ENCODE measurements around the gene PCDH9. TPM values are rescaled to one million over a fixed set of nuclear protein-coding genes. Genes with fewer than 3 reads are reported as not detected.

PCDH9 gene
- total and polyA plus RNA-seq, 2 of the 4 experiments (the other 2 are of a cell fraction), result 2.2 to 10.2 TPM

DNA sequence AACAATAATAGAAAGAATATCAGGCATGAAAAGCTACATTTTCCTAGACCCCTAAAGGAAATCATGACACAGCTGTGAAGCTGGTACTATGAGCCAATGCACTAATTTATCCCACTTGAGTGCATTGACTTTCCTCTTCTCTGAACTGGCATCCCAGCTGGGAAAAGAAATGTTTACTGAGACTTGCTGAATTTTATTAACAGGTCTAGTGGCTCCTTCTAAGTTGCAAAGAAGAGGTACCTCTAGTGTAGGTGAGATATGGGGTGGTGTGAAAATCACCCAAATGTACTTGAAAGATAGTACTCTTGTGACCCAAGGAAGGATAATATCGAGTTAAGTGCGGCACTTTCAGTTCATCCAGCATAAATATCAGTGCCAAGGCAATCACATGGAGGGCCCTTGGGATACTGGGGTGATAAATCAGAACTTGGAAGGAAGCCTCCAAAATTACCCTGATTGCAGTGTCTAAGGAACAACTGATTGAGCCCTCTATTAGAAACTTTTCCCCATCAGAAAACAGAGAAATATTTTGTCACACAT, 369.2 kb downstream of the PCDH9 start:
- no peak overlapping the region for H2AFZ ChIP-seq (replicated peaks; ENCODE audit: low read length, poor library complexity)
- intact Hi-C loops (cut with micrococcal nuclease), result no loop called here
- no peak for ATAC-seq (ENCODE audit: low read depth)
- no peak overlapping the region for H2BK120ac ChIP-seq (ENCODE audit: low read depth, low read length)
- WGBS, 2 experiments (ENCODE audit: extremely low coverage in 2 of 2, insufficient read length in 1 of 2), result no CpG with 5 or more reads among the region's 2 CpGs
- no peaks in the 10 kb centered on the region for H3K79me1 ChIP-seq (ENCODE audit: low read depth in 1 of 2, low read length in 2 of 2)
- H3K14ac ChIP-seq (replicated peaks; ENCODE audit: low read depth, low read length), result no peak overlapping the region
- dilution Hi-C loops (cut with HindIII; ENCODE audit: low sequenced_read_pairs, unreplicated experiment), result no loop called here
- H4K8ac ChIP-seq (ENCODE audit: low read depth in 2 of 2, low read length in 2 of 2), result no peak overlapping the region
- no peaks in the 10 kb centered on the region for H3K27me3 ChIP-seq (ENCODE audit: control insufficient read depth, insufficient read depth, low read length)
- H3K4ac ChIP-seq (ENCODE audit: low read depth, low read length), result no peak overlapping the region
- no peak overlapping the region for H4K91ac ChIP-seq (ENCODE audit: insufficient read depth, low read depth, low read length)
- H3K23ac ChIP-seq (ENCODE audit: low read depth, low read length), result no peak overlapping the region
- no peak overlapping the region for H3K9ac ChIP-seq (ENCODE audit: low read depth, low read length)
- H3K4me1 ChIP-seq (ENCODE audit: control insufficient read depth, insufficient read depth, low read length), result peaks cover 2% of the 10 kb centered on the region; the same call in 1 of the 2 replicates
- H4K20me1 ChIP-seq (ENCODE audit: insufficient read depth, low read length), result no peaks in the 10 kb centered on the region
- no peak overlapping the region for H3K18ac ChIP-seq (ENCODE audit: low read depth, low read length)
- no peak overlapping the region for H3K27ac ChIP-seq (ENCODE audit: insufficient read depth, low read length)
- no peak overlapping the region for H2AK5ac ChIP-seq (ENCODE audit: low read depth, low read length)
- no peak overlapping the region for H3K56ac ChIP-seq (ENCODE audit: extremely low read depth, insufficient read depth, low read length)
- no peak overlapping the region for H2BK20ac ChIP-seq (ENCODE audit: low read depth, low read length)
- H3K4me2 ChIP-seq (ENCODE audit: low read depth, low read length), result no peak overlapping the region
- DNase-seq, result no peak
- H3K9me1 ChIP-seq (ENCODE audit: insufficient read depth, low read length), result no peaks in the 10 kb centered on the region; the same call in 1 of the 2 replicates
- H4K5ac ChIP-seq (ENCODE audit: low read depth, low read length), result no peak overlapping the region
- no peak overlapping the region for H2AK9ac ChIP-seq (replicated peaks; ENCODE audit: low read depth, low read length, poor library complexity)
- H2BK15ac ChIP-seq (ENCODE audit: low read depth, low read length), result no peak overlapping the region
- BruUV-seq (replicated peaks), result no TSS peak
- TF ChIP-seq MXI1 (IDR thresholded peaks at IDR 0.05; ENCODE audit: borderline replicate concordance, low read depth, low read length), result no peak
- no peak for TF ChIP-seq CHD1 (IDR thresholded peaks at IDR 0.05; ENCODE audit: low read depth, low read length)
- TF ChIP-seq RFX5 (IDR thresholded peaks at IDR 0.05; ENCODE audit: low read depth, low read length), result no peak
- TF ChIP-seq RAD21 (IDR thresholded peaks at IDR 0.05; ENCODE audit: low read length), result no peak
- no peak for TF ChIP-seq MAFK (IDR thresholded peaks at IDR 0.05; ENCODE audit: low read depth, low read length)
- TF ChIP-seq FOS (IDR thresholded peaks at IDR 0.05; ENCODE audit: low read depth, low read length), result no peak
- no peak for TF ChIP-seq POLR2A (IDR thresholded peaks at IDR 0.05; ENCODE audit: low read depth, low read length)
- TF ChIP-seq BHLHE40 (IDR thresholded peaks at IDR 0.05; ENCODE audit: low read depth, low read length), result no peak
- TF ChIP-seq NFE2L2 (IDR thresholded peaks at IDR 0.05; ENCODE audit: low read depth, low read length), result no peak
- TF ChIP-seq SMC3 (IDR thresholded peaks at IDR 0.05; ENCODE audit: low read depth, low read length), result no peak
- TF ChIP-seq, protein P1, sequence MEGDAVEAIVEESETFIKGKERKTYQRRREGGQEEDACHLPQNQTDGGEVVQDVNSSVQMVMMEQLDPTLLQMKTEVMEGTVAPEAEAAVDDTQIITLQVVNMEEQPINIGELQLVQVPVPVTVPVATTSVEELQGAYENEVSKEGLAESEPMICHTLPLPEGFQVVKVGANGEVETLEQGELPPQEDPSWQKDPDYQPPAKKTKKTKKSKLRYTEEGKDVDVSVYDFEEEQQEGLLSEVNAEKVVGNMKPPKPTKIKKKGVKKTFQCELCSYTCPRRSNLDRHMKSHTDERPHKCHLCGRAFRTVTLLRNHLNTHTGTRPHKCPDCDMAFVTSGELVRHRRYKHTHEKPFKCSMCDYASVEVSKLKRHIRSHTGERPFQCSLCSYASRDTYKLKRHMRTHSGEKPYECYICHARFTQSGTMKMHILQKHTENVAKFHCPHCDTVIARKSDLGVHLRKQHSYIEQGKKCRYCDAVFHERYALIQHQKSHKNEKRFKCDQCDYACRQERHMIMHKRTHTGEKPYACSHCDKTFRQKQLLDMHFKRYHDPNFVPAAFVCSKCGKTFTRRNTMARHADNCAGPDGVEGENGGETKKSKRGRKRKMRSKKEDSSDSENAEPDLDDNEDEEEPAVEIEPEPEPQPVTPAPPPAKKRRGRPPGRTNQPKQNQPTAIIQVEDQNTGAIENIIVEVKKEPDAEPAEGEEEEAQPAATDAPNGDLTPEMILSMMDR (conservative IDR thresholded peaks at IDR 0.05; ENCODE audit: low read depth, low read length), result no peak
- TF ChIP-seq MAZ (IDR thresholded peaks at IDR 0.05; ENCODE audit: borderline replicate concordance, low read depth, low read length), result no peak
- TF ChIP-seq, protein P2, sequence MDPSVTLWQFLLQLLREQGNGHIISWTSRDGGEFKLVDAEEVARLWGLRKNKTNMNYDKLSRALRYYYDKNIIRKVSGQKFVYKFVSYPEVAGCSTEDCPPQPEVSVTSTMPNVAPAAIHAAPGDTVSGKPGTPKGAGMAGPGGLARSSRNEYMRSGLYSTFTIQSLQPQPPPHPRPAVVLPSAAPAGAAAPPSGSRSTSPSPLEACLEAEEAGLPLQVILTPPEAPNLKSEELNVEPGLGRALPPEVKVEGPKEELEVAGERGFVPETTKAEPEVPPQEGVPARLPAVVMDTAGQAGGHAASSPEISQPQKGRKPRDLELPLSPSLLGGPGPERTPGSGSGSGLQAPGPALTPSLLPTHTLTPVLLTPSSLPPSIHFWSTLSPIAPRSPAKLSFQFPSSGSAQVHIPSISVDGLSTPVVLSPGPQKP (IDR thresholded peaks at IDR 0.05; ENCODE audit: borderline replicate concordance, low read depth, low read length), result no peak
- TF ChIP-seq, protein P3, sequence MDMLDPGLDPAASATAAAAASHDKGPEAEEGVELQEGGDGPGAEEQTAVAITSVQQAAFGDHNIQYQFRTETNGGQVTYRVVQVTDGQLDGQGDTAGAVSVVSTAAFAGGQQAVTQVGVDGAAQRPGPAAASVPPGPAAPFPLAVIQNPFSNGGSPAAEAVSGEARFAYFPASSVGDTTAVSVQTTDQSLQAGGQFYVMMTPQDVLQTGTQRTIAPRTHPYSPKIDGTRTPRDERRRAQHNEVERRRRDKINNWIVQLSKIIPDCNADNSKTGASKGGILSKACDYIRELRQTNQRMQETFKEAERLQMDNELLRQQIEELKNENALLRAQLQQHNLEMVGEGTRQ (IDR thresholded peaks at IDR 0.05; ENCODE audit: low read depth, low read length), result no peak
- TF ChIP-seq RCOR1 (IDR thresholded peaks at IDR 0.05; ENCODE audit: insufficient replicate concordance, low read length), result no peak
- TF ChIP-seq CEBPB (IDR thresholded peaks at IDR 0.05; ENCODE audit: low read depth, low read length), result no peak
- no peaks in the 10 kb centered on the region for H3K36me3 ChIP-seq (ENCODE audit: control insufficient read depth, insufficient read depth, low read length)
- no peaks in the 10 kb centered on the region for H3K9me3 ChIP-seq (ENCODE audit: control insufficient read depth, insufficient read depth, low read length)
- ChIA-PET POLR2A (ENCODE audit: unreplicated experiment) (no interaction called here), CTCF (interaction anchor here (0.6 kb wide), 1 partner anchor 187 kb away, joined by 3 read pairs; no protein-coding TSS in a partner anchor)
- no peak overlapping the region for H2BK5ac ChIP-seq (ENCODE audit: low read depth, low read length, poor library complexity, severe bottlenecking)
- no peak overlapping the region for H3K4me3 ChIP-seq (ENCODE audit: insufficient read depth, low read depth, low read length)
- in situ Hi-C loops (cut with MboI; ENCODE audit: low sequenced_read_pairs), result no loop called here

Measured in IMR-90 (cell line).